ENCODE results near the gene HDAC4. TPM values are rescaled to one million over a fixed set of nuclear protein-coding genes. Genes with fewer than 3 reads are reported as not detected.

The HDAC4 gene
- total and polyA plus RNA-seq, 9 of the 15 experiments (the other 6 are each of a cell fraction or from before 2014, with no cell fraction given) = 0.11 to 20.2 (median 4.0) TPM

DNA sequence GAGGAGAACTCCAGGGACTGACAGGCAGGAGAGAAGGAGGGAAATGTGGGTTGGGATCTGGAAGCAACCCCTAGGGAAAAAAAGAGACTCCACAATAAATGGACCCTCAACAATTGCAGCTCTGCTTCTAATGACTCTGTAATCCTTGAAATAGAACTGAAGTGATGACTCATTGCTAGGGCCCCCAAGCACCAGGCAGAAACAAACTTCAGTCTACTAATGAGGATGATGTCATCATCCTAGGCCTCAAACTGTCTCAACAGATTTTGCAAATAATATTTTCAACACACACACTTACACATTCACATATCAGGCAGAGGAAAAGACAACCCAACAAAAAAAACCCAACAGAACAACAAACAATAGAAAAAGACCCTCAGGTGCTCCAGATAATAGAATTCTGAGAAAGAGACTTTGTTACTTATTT lies 143.3 kb downstream of the HDAC4 start (continued):
- peak in 1 of 2 experiments; percentile 58; a peak in 1 of 4 replicates for TF ChIP-seq FOXK2 (conservative IDR thresholded peaks at IDR 0.05 in 1 of 2, IDR thresholded peaks at IDR 0.05 in 1 of 2; ENCODE audit: low read depth in 2 of 2)
- TF ChIP-seq, protein P1, sequence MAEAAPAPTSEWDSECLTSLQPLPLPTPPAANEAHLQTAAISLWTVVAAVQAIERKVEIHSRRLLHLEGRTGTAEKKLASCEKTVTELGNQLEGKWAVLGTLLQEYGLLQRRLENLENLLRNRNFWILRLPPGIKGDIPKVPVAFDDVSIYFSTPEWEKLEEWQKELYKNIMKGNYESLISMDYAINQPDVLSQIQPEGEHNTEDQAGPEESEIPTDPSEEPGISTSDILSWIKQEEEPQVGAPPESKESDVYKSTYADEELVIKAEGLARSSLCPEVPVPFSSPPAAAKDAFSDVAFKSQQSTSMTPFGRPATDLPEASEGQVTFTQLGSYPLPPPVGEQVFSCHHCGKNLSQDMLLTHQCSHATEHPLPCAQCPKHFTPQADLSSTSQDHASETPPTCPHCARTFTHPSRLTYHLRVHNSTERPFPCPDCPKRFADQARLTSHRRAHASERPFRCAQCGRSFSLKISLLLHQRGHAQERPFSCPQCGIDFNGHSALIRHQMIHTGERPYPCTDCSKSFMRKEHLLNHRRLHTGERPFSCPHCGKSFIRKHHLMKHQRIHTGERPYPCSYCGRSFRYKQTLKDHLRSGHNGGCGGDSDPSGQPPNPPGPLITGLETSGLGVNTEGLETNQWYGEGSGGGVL (CRISPR knock-in tag; IDR thresholded peaks at IDR 0.05) = no peak
- no peak for TF ChIP-seq ZNF140 (CRISPR knock-in tag; IDR thresholded peaks at IDR 0.05)
- peak; percentile 82 for TF ChIP-seq C11orf30 (IDR thresholded peaks at IDR 0.05; ENCODE audit: low read depth)
- no peak for TF ChIP-seq HDAC2 (IDR thresholded peaks at IDR 0.05)
- no peak for TF ChIP-seq ZNF274 (IDR thresholded peaks at IDR 0.05; ENCODE audit: borderline replicate concordance, low read depth, low read length)
- no peak for TF ChIP-seq PRMT5 (CRISPR knock-in tag; IDR thresholded peaks at IDR 0.05)
- TF ChIP-seq SMARCC2 (IDR thresholded peaks at IDR 0.05; ENCODE audit: low read depth) = no peak
- TF ChIP-seq HDAC3 (IDR thresholded peaks at IDR 0.05; ENCODE audit: borderline replicate concordance, partially characterized antibody) = no peak
- TF ChIP-seq SIX5 (IDR thresholded peaks at IDR 0.05; ENCODE audit: borderline replicate concordance in 1 of 2, insufficient read depth in 1 of 2, low read depth in 1 of 2, low read length in 2 of 2) = no peak
- TF ChIP-seq POLR2A (conservative IDR thresholded peaks at IDR 0.05) = no peak
- TF ChIP-seq, protein P2, sequence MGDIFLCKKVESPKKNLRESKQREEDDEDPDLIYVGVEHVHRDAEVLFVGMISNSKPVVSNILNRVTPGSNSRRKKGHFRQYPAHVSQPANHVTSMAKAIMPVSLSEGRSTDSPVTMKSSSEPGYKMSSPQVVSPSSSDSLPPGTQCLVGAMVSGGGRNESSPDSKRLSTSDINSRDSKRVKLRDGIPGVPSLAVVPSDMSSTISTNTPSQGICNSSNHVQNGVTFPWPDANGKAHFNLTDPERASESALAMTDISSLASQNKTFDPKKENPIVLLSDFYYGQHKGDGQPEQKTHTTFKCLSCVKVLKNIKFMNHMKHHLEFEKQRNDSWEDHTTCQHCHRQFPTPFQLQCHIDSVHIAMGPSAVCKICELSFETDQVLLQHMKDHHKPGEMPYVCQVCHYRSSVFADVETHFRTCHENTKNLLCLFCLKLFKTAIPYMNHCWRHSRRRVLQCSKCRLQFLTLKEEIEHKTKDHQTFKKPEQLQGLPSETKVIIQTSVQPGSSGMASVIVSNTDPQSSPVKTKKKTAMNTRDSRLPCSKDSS (IDR thresholded peaks at IDR 0.05; ENCODE audit: low read depth, partially characterized antibody) = no peak
- no peak for TF ChIP-seq SP2 (IDR thresholded peaks at IDR 0.05; ENCODE audit: extremely low read depth, low read depth, low read length, poor library complexity, severe bottlenecking)
- no peak for TF ChIP-seq PTBP1 (IDR thresholded peaks at IDR 0.05; ENCODE audit: low read depth, low read length)
- TF ChIP-seq JUN (IDR thresholded peaks at IDR 0.05; ENCODE audit: borderline replicate concordance, low read depth, low read length) = peak; percentile 94
- TF ChIP-seq JUN (CRISPR knock-in tag; IDR thresholded peaks at IDR 0.05; ENCODE audit: borderline replicate concordance) = no peak
- peak; percentile 19; the same call in 1 of the 2 replicates for TF ChIP-seq MAFF (IDR thresholded peaks at IDR 0.05; ENCODE audit: low read length)
- no peak for TF ChIP-seq ZNF717 (CRISPR knock-in tag; IDR thresholded peaks at IDR 0.05)
- TF ChIP-seq NFXL1 (CRISPR knock-in tag; IDR thresholded peaks at IDR 0.05) = no peak
- TF ChIP-seq, protein P3, sequence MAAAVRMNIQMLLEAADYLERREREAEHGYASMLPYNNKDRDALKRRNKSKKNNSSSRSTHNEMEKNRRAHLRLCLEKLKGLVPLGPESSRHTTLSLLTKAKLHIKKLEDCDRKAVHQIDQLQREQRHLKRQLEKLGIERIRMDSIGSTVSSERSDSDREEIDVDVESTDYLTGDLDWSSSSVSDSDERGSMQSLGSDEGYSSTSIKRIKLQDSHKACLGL (CRISPR knock-in tag; IDR thresholded peaks at IDR 0.05; ENCODE audit: borderline replicate concordance, poor library complexity, severe bottlenecking) = no peak
- TF ChIP-seq, protein P4, sequence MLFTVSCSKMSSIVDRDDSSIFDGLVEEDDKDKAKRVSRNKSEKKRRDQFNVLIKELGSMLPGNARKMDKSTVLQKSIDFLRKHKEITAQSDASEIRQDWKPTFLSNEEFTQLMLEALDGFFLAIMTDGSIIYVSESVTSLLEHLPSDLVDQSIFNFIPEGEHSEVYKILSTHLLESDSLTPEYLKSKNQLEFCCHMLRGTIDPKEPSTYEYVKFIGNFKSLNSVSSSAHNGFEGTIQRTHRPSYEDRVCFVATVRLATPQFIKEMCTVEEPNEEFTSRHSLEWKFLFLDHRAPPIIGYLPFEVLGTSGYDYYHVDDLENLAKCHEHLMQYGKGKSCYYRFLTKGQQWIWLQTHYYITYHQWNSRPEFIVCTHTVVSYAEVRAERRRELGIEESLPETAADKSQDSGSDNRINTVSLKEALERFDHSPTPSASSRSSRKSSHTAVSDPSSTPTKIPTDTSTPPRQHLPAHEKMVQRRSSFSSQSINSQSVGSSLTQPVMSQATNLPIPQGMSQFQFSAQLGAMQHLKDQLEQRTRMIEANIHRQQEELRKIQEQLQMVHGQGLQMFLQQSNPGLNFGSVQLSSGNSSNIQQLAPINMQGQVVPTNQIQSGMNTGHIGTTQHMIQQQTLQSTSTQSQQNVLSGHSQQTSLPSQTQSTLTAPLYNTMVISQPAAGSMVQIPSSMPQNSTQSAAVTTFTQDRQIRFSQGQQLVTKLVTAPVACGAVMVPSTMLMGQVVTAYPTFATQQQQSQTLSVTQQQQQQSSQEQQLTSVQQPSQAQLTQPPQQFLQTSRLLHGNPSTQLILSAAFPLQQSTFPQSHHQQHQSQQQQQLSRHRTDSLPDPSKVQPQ (CRISPR knock-in tag; IDR thresholded peaks at IDR 0.05; ENCODE audit: borderline replicate concordance) = no peak
- TF ChIP-seq CREBBP (IDR thresholded peaks at IDR 0.05; ENCODE audit: low read depth, low read length) = no peak
